ENCODE results near the gene PALLD. TPM values are rescaled to one million over a fixed set of nuclear protein-coding genes. Genes with fewer than 3 reads are reported as not detected.

The PALLD gene
- total RNA-seq, 1 experiment from 2014 or later: 166 TPM

GRCh38 chr4:168656946-168657473 lies 160.2 kb downstream of the PALLD start (continued):
- TF ChIP-seq ZBTB33 (IDR thresholded peaks at IDR 0.05; ENCODE audit: extremely low read depth, insufficient replicate concordance, low read length) (no peak), ELF1 (IDR thresholded peaks at IDR 0.05; ENCODE audit: borderline replicate concordance, low read depth) (no peak), SRF (IDR thresholded peaks at IDR 0.05; ENCODE audit: low read depth) (no peak)

- Histone ChIP-seq H3K4me2 (ENCODE audit: low read length) (no peak overlapping the region), H3K9me3 (ENCODE audit: control insufficient read depth in 1 of 2, insufficient read depth in 1 of 2, low read depth in 1 of 2, low read length in 2 of 2) (no peaks in the 10 kb centered on the region), H3K27ac (ENCODE audit: low read depth, low read length) (no peak overlapping the region), H3K79me2 (ENCODE audit: insufficient read depth, low read length) (peaks cover 49% of the 10 kb centered on the region), H3K4me1 (ENCODE audit: control insufficient read depth in 1 of 2, insufficient read depth in 2 of 2, low read length in 2 of 2) (peaks cover 36 to 71% of the 10 kb centered on the region in 2 experiments), H3K4me3 (replicated peaks in 1 of 2; ENCODE audit: low read depth in 1 of 2, low read length in 2 of 2) (no peak overlapping the region), H3K9me2 (ENCODE audit: insufficient read depth) (no peaks in the 10 kb centered on the region), H3K27me3 (ENCODE audit: insufficient read depth, low read length) (no peaks in the 10 kb centered on the region), H3K36me3 (ENCODE audit: control insufficient read depth in 1 of 2, insufficient read depth in 2 of 2, low read length in 2 of 2) (no peaks in the 10 kb centered on the region), H4K20me1 (ENCODE audit: insufficient read depth) (no peaks in the 10 kb centered on the region), H3K9ac (ENCODE audit: low read length) (no peak overlapping the region), H2AFZ (ENCODE audit: low read depth, low read length, poor library complexity, severe bottlenecking) (no peak overlapping the region)
- intact Hi-C loops (cut with micrococcal nuclease): no loop called here
- no TSS peak for BruUV-seq (replicated peaks)
- no peak for ATAC-seq
- RAD21 ChIA-PET (ENCODE audit: low non-redundant PET in 1 of 2, low total read pairs in 2 of 2, uncharacterized antibody in 2 of 2, unreplicated experiment in 2 of 2): no interaction called here
- no peak for TF ChIP-seq TCF7L2 (IDR thresholded peaks at IDR 0.05; ENCODE audit: borderline replicate concordance, extremely low read depth, insufficient read depth, insufficient read length)
- TF ChIP-seq JUND (IDR thresholded peaks at IDR 0.05): no peak
- no peak for TF ChIP-seq CEBPB (IDR thresholded peaks at IDR 0.05; ENCODE audit: low read depth)
- no peak for TF ChIP-seq REST (IDR thresholded peaks at IDR 0.05; ENCODE audit: low read depth)
- no peak for TF ChIP-seq YY1 (IDR thresholded peaks at IDR 0.05; ENCODE audit: extremely low read depth, insufficient replicate concordance, low read depth, low read length)
- TF ChIP-seq RAD21 (IDR thresholded peaks at IDR 0.05; ENCODE audit: low read depth): no peak
- no peak for TF ChIP-seq EZH2 (IDR thresholded peaks at IDR 0.05)
- TF ChIP-seq CTCF (IDR thresholded peaks at IDR 0.05 in 2 of 3, conservative IDR thresholded peaks at IDR 0.05 in 1 of 3; ENCODE audit: borderline replicate concordance in 1 of 3, insufficient read depth in 1 of 3, low read depth in 2 of 3, low read length in 2 of 3): no peak
- no peak for TF ChIP-seq SP1 (IDR thresholded peaks at IDR 0.05; ENCODE audit: low read depth)
- no peak for TF ChIP-seq MAX (IDR thresholded peaks at IDR 0.05)
- TF ChIP-seq SIN3A (IDR thresholded peaks at IDR 0.05; ENCODE audit: low read depth): no peak
- no peak for TF ChIP-seq CBX3 (IDR thresholded peaks at IDR 0.05; ENCODE audit: low read depth)
- TF ChIP-seq SRF (IDR thresholded peaks at IDR 0.05; ENCODE audit: low read depth): no peak
- POLR2A ChIA-PET: no interaction called here
- no peak for DNase-seq (ENCODE audit: low read depth, low spot score)
- CTCF ChIA-PET: no interaction called here
Observed at GRCh38 chr4:168658751-168659150, 161.9 kb downstream of the PALLD start.
